Thyroid gland (tissue), 4 donors: Measurements from ENCODE around the gene ARID4B. TPM values are rescaled to one million over a fixed set of nuclear protein-coding genes. Genes with fewer than 3 reads are reported as not detected.

Experiments
- DNase-seq, 2 donors: peaks; one replicate each; pipeline ENCODE4 v3.0.0-alpha.2; 2019
- H3K27ac ChIP-seq, 3 donors: fragments of 200-600 bp; sonication (generic); 1 replicate in 2 of 3; 2 replicates in 1 of 3; pipeline ENCODE4 v1.5.1; 2016 to 2019; ENCODE audit warnings: mild to moderate bottlenecking in 1 of 3, moderate library complexity in 1 of 3
- H3K27me3 ChIP-seq: fragments of 200-600 bp; sonication (generic); one replicate; pipeline ENCODE4 v1.5.1; 2019
- H3K36me3 ChIP-seq, 2 donors: fragments of 200-600 bp; sonication (generic); one replicate each; pipeline ENCODE4 v1.5.1; 2016 to 2019
- H3K4me1 ChIP-seq, 2 donors: fragments of 200-600 bp; sonication (generic); one replicate each; pipeline ENCODE4 v1.5.1; 2017 to 2019
- H3K4me3 ChIP-seq, 3 donors: fragments of 200-600 bp; sonication (generic); replicated peaks in 1 of 3; 1 replicate in 2 of 3; 2 replicates in 1 of 3; pipeline ENCODE4 v1.5.1; 2016; ENCODE audit warnings: mild to moderate bottlenecking in 1 of 3
- H3K9me3 ChIP-seq: fragments of 200-600 bp; sonication (generic); one replicate; pipeline ENCODE4 v1.5.1; 2017
- POLR2A ChIP-seq, 2 donors: fragments of 450-650 bp; IDR thresholded peaks; one replicate each; pipeline ENCODE4 v1.6.1; 2017; ENCODE audit warnings: antibody characterized with exemption in 2 of 2, mild to moderate bottlenecking in 2 of 2, moderate library complexity in 1 of 2
- WGBS, 2 donors: methylation state at CpG; one replicate each; pipeline ENCODE4 v1.1.5; 2017; 5-methylcytosine and 5-hydroxymethylcytosine counted together
- intact Hi-C: fragments of 100-400 bp; cut with DNase I; formaldehyde crosslinking; loops from one replicate; pipeline ENCODE4 v1.15.1; 2023
- total RNA-seq, 4 donors: library from RNA; depleted of rRNA; stranded (reverse); fragments of >200 nt; gene quantifications; one replicate each; pipeline ENCODE4 v1.2.3, GENCODE V29; 2016
- TF ChIP-seq, protein P1 (sequence below), 6 experiments: fragments of 200-600 bp in 3 of 6; fragments of 450-650 bp in 3 of 6; sonication (generic) in 3 of 6; IDR thresholded peaks; one replicate each; pipeline ENCODE4 v1.5.1; 2016 to 2019; ENCODE audit warnings: antibody characterized with exemption in 6 of 6, mild to moderate bottlenecking in 2 of 6, inconsistent platforms in 1 of 6, moderate library complexity in 1 of 6

Gene ARID4B
- total RNA-seq, 4 donors from 2014 or later = 49.0 to 65.4 (median 52.5) TPM

DNA sequence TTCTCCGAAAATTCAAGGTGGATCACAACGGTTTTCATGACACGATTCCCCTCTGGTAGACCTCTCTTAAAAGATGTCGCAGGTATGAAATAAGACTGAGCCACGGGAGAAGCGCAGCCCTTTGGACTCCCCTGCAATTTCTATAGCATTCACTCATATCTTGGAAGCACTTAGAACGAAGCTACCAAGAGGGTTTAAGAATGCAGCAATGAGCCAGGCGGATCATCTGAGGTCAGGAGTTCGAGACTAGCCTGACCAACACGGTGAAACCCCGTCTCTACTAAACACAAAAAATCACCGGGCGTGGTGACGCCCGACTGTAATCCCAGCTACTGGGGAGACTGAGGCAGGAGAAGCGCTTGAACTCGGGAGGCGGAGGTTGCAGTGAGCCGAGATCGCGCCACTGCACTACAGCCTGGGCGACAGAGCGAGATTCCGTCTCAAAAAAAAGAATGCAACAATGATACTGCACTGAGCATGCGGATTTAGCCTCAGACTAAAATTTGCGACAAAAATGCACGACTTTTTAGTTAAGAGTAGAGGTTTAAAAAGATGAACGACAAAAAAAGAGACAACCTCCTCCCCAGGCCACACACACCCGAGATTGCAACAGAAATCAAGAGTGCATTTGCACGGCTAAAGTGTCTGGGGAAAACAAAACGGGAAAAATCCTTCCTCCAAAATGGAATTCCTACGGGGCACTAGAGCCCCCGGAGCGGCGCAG lies 200.1 kb downstream of the ARID4B start:
- WGBS, 2 donors = 2 to 3% methylated on average over 35 of the region's 35 CpGs
- intact Hi-C loops = no loop called here
- H3K4me1 ChIP-seq = peaks cover 9 to 10% of the 10 kb centered on the region in 2 donors
- DNase-seq = no peak
- H3K4me3 ChIP-seq = peak overlapping the region; percentile 57 to 92 (median 89)
- H3K36me3 ChIP-seq = peaks cover 0 to 4% of the 10 kb centered on the region in 2 donors
- H3K9me3 ChIP-seq = no peaks in the 10 kb centered on the region
- peak overlapping the region; percentile 69 to 93 (median 77) for H3K27ac ChIP-seq
- no peaks in the 10 kb centered on the region for H3K27me3 ChIP-seq
- TF ChIP-seq, protein P1, sequence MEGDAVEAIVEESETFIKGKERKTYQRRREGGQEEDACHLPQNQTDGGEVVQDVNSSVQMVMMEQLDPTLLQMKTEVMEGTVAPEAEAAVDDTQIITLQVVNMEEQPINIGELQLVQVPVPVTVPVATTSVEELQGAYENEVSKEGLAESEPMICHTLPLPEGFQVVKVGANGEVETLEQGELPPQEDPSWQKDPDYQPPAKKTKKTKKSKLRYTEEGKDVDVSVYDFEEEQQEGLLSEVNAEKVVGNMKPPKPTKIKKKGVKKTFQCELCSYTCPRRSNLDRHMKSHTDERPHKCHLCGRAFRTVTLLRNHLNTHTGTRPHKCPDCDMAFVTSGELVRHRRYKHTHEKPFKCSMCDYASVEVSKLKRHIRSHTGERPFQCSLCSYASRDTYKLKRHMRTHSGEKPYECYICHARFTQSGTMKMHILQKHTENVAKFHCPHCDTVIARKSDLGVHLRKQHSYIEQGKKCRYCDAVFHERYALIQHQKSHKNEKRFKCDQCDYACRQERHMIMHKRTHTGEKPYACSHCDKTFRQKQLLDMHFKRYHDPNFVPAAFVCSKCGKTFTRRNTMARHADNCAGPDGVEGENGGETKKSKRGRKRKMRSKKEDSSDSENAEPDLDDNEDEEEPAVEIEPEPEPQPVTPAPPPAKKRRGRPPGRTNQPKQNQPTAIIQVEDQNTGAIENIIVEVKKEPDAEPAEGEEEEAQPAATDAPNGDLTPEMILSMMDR (IDR thresholded peaks at IDR 0.05) = no peak
- no peak for TF ChIP-seq POLR2A (IDR thresholded peaks at IDR 0.05)

DNA sequence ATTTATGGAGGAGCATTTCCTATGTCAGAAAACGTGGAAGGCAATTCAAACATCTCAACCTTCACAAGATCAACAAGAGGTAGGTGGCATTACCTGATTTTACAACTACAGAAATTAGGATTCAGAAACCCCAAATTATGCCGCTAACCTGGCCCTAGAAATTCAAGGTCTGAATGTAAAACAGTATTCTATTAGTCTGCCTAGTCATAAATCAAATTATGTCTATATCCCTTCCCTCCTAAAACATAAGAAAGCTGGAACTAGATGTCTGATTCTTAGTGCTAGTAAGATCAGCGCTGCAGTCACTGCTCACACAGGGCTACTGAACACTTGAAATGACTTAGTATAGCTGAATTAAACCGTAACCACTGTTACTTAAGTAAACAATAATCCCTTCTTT lies 200.8 kb downstream of the ARID4B start:
- Histone ChIP-seq H3K4me1 (peaks cover 9 to 10% of the 10 kb centered on the region in 2 donors), H3K27ac (peak overlapping the region in 1 of 3 donors; percentile 93), H3K27me3 (no peaks in the 10 kb centered on the region), H3K36me3 (peaks cover 0 to 4% of the 10 kb centered on the region in 2 donors), H3K9me3 (no peaks in the 10 kb centered on the region), H3K4me3 (peak overlapping the region in 2 of 3 donors; percentile 89 to 92)
- WGBS, 2 donors = 28 to 29% methylated on average over 4 of the region's 4 CpGs
- intact Hi-C loops = no loop called here
- DNase-seq = no peak
- no peak for TF ChIP-seq POLR2A (IDR thresholded peaks at IDR 0.05)
- TF ChIP-seq, protein P1 (IDR thresholded peaks at IDR 0.05) = no peak

DNA sequence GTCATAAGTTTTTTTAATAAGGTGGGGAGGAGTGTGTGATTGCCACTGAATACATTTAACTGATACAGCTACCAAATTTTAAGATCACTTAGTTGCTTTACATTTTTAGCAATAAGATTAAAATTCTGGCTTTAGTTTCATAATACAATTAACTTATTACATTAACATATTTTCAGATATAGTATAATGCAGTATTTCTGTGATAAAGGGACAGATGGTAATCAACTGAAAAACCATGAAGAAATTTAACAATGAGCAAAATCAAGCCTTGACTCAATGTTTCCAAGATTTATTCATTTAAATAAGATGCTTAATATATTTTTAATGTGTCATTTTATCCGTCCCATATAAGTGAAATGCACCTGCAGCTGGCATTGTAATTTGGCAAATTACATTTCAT lies 203.3 kb downstream of the ARID4B start:
- Histone ChIP-seq H3K27ac (no peak overlapping the region), H3K4me1 (peaks cover 9 to 10% of the 10 kb centered on the region in 2 donors)
- DNase-seq = no peak

DNA sequence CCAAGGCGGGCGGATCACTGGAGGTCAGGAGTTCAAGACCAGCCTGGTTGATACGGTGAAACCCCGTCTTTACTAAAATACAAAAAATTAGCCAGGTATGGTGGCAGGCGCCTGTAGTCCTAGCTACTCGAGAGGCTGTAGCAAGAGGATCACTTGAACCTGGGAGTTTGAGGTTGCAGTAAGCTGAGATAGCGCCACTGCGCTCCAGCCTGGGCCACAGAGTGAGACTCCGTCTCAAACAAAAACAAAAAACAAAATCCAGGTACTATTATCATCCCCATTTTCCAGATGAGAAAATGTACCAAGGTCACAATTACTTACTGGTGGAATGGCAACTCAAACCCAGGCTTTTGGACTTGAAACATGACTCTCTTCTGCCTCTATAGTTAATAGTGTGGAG lies 203.9 kb downstream of the ARID4B start:
- no peak for DNase-seq
- intact Hi-C loops = no loop called here
- Histone ChIP-seq H3K4me1 (peaks cover 9 to 10% of the 10 kb centered on the region in 2 donors), H3K27ac (no peak overlapping the region), H3K27me3 (no peaks in the 10 kb centered on the region), H3K9me3 (no peaks in the 10 kb centered on the region), H3K36me3 (peaks cover 0 to 4% of the 10 kb centered on the region in 2 donors), H3K4me3 (no peak overlapping the region)
- 96 to 98% methylated on average over 9 of the region's 9 CpGs for WGBS, 2 donors
- no peak for TF ChIP-seq POLR2A (IDR thresholded peaks at IDR 0.05)
- TF ChIP-seq, protein P1 (IDR thresholded peaks at IDR 0.05) = no peak

More for the DNA sequence above, 203.3 kb downstream of the ARID4B start:
- Histone ChIP-seq H3K4me3 (no peak overlapping the region), H3K9me3 (no peaks in the 10 kb centered on the region), H3K36me3 (peaks cover 0 to 4% of the 10 kb centered on the region in 2 donors), H3K27me3 (no peaks in the 10 kb centered on the region)
- intact Hi-C loops = no loop called here
- no peak for TF ChIP-seq POLR2A (IDR thresholded peaks at IDR 0.05)
- TF ChIP-seq, protein P1 (IDR thresholded peaks at IDR 0.05) = no peak
- WGBS, 2 donors = 78 to 86% methylated on average over 1 of the region's 1 CpG

DNA sequence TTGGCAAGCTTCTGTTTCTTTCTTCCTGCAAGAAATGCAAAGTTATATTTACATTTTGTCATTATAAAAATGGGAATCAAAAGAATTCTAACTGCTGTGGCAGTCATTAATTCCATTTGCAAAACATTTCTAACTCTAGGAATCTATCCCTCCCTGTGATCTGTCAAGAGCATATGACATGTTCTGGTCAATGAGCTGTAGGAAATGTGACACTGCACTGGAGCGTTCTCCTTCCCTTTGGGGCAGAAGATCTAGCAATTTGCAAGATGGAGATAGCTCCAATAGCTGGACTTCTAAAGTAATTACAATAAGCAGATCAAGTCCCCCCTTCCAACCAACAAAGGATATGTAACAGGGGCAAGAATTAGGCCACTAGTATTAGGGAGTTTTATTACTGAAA lies 205.6 kb downstream of the ARID4B start:
- WGBS, 2 donors = 76 to 89% methylated on average over 1 of the region's 1 CpG
- TF ChIP-seq, protein P1 (IDR thresholded peaks at IDR 0.05) = no peak
- no peak for TF ChIP-seq POLR2A (IDR thresholded peaks at IDR 0.05)
- peaks cover 13 to 18% of the 10 kb centered on the region in 2 donors for H3K36me3 ChIP-seq
- no peak for DNase-seq
- no peak overlapping the region for H3K4me3 ChIP-seq
- intact Hi-C loops = no loop called here
- H3K4me1 ChIP-seq = peaks cover 5 to 10% of the 10 kb centered on the region in 2 donors
- H3K9me3 ChIP-seq = no peaks in the 10 kb centered on the region
- no peak overlapping the region for H3K27ac ChIP-seq
- no peaks in the 10 kb centered on the region for H3K27me3 ChIP-seq
